Stimulated activated CD4-positive, alpha-beta T cell treated with anti-CD3 and anti-CD28 coated beads, Interleukin-2, amount 100 ng/mL, for 24 hours (primary cell): Measurements from ENCODE around the gene MOV10L1.

ENCODE experiments used
- DNase-seq, 2 donors: peaks; one replicate each; pipeline ENCODE4 v3.0.0-alpha.2; 2020

The MOV10L1 gene

GRCh38 chr22:50089682-50090411 is at the start of gene MOV10L1:
Gene MOV10L1, plus strand, starts transcription at chr22:50090006. Its CDS starts 83 bp downstream, at chr22:50090089.
- DNase-seq, result peak in 1 of 2 donors; percentile 24

GRCh38 chr22:50040717-50041116 is 49.1 kb upstream of the MOV10L1 start:
- DNase-seq, result no peak

GRCh38 chr22:50041361-50042065 is 48.3 kb upstream of the MOV10L1 start:
- DNase-seq, result no peak

- DNase-seq, result no peak
Measured at GRCh38 chr22:50044485-50045118, 45.2 kb upstream of the MOV10L1 start.

GRCh38 chr22:50045211-50046018 is 44.4 kb upstream of the MOV10L1 start:
- DNase-seq, result no peak

GRCh38 chr22:50046019-50046415 is 43.8 kb upstream of the MOV10L1 start:
- DNase-seq, result no peak

- DNase-seq, result no peak
Measured at GRCh38 chr22:50046481-50047245, 43.1 kb upstream of the MOV10L1 start.

- DNase-seq, result no peak
Measured at GRCh38 chr22:50047346-50047745, 42.5 kb upstream of the MOV10L1 start.

- no peak for DNase-seq
Measured at GRCh38 chr22:50048061-50048765, 41.6 kb upstream of the MOV10L1 start.

- DNase-seq, result no peak
Measured at GRCh38 chr22:50048836-50049235, 41.0 kb upstream of the MOV10L1 start.

GRCh38 chr22:50049299-50050195 is 40.3 kb upstream of the MOV10L1 start:
- DNase-seq, result no peak

GRCh38 chr22:50051930-50052329 is 37.9 kb upstream of the MOV10L1 start:
- no peak for DNase-seq

GRCh38 chr22:50053861-50054260 is 35.9 kb upstream of the MOV10L1 start:
- DNase-seq, result no peak

- no peak for DNase-seq
Measured at GRCh38 chr22:50056214-50056972, 33.4 kb upstream of the MOV10L1 start.

GRCh38 chr22:50057278-50058060 is 32.3 kb upstream of the MOV10L1 start:
- DNase-seq, result no peak

GRCh38 chr22:50058061-50058905 is 31.5 kb upstream of the MOV10L1 start, which contains the start of gene TTLL8:
Gene TTLL8, minus strand, starts transcription at chr22:50058298.
- no peak for DNase-seq
